ENCODE data around the gene ADAR. TPM values are rescaled to one million over a fixed set of nuclear protein-coding genes. Genes with fewer than 3 reads are reported as not detected.

Gene ADAR
- total and polyA plus RNA-seq, 2 of the 8 experiments (the other 6 are each of a cell fraction or from before 2014, with no cell fraction given), result 125 to 242 TPM

GRCh38 chr1:154575951-154576566 lies 31.9 kb downstream of the ADAR start:
- Histone ChIP-seq H3K36me3 (ENCODE audit: control insufficient read depth in 2 of 4, insufficient read depth in 4 of 4, low read length in 3 of 4) (peaks cover 13 to 28% (median 20%) of the 10 kb centered on the region in 4 experiments), H3K79me2 (ENCODE audit: control insufficient read depth in 1 of 2, insufficient read depth in 2 of 2, low read length in 2 of 2) (no peaks in the 10 kb centered on the region), H3K79me1 (ENCODE audit: low read depth, low read length) (no peaks in the 10 kb centered on the region; the same call in 1 of the 2 replicates), H3K18ac (ENCODE audit: extremely low read depth, low read length) (no peak overlapping the region), H2AK5ac (ENCODE audit: low read depth, low read length) (no peak overlapping the region), H4K8ac (ENCODE audit: extremely low read depth, insufficient read depth, low read length) (no peak overlapping the region), H3K4me3 (ENCODE audit: extremely low read depth in 1 of 4, insufficient read depth in 2 of 4, low read depth in 3 of 4, low read length in 4 of 4) (no peak overlapping the region), H2BK12ac (ENCODE audit: low read depth, low read length) (no peak overlapping the region), H3K4me1 (replicated peaks in 1 of 4; ENCODE audit: control insufficient read depth in 3 of 4, insufficient read depth in 4 of 4, low read length in 3 of 4) (peaks cover 0 to 3% (median 1%) of the 10 kb centered on the region in 4 experiments; a peak in 2 of 7 replicates), H3K27ac (ENCODE audit: low read depth, low read length) (no peak overlapping the region), H3K56ac (replicated peaks; ENCODE audit: insufficient read length, low read depth, low read length) (no peak overlapping the region), H2BK120ac (replicated peaks; ENCODE audit: low read depth, low read length) (no peak overlapping the region), H3K14ac (ENCODE audit: insufficient read length) (no peak overlapping the region), H3K4me2 (ENCODE audit: insufficient read depth in 1 of 2, low read depth in 2 of 2, low read length in 2 of 2) (no peak overlapping the region), H3K23me2 (ENCODE audit: low read depth, low read length) (no peaks in the 10 kb centered on the region), H2BK15ac (ENCODE audit: low read length) (no peak overlapping the region), H4K5ac (ENCODE audit: insufficient read length, low read depth, low read length) (no peak overlapping the region), H4K20me1 (replicated peaks in 1 of 2; ENCODE audit: control insufficient read depth in 1 of 2, insufficient read depth in 2 of 2, low read length in 2 of 2) (peaks cover 6 to 21% of the 10 kb centered on the region in 2 experiments), H3K9ac (replicated peaks in 1 of 4; ENCODE audit: extremely low read depth in 1 of 4, low read depth in 3 of 4, low read length in 3 of 4) (no peak overlapping the region), H2BK5ac (ENCODE audit: low read depth, low read length) (no peak overlapping the region), H3K4ac (replicated peaks; ENCODE audit: insufficient read length, low read depth, low read length) (no peak overlapping the region), H3K9me3 (ENCODE audit: insufficient read depth in 2 of 2, low read depth in 1 of 2, low read length in 1 of 2) (no peaks in the 10 kb centered on the region), H4K91ac (replicated peaks; ENCODE audit: insufficient read length, low read length) (no peak overlapping the region), H2AFZ (ENCODE audit: low read length) (no peak overlapping the region), H3K23ac (ENCODE audit: insufficient read length) (no peak overlapping the region), H2BK20ac (ENCODE audit: low read length) (no peak overlapping the region), H3K27me3 (replicated peaks in 1 of 4; ENCODE audit: control insufficient read depth in 3 of 4, extremely low read depth in 1 of 4, insufficient read depth in 3 of 4, low read length in 3 of 4) (no peaks in the 10 kb centered on the region)
- FAIRE-seq, result no peak
- TF ChIP-seq YY1 (IDR thresholded peaks at IDR 0.05; ENCODE audit: low read depth, low read length) (no peak), CHD1 (IDR thresholded peaks at IDR 0.05; ENCODE audit: low read depth, low read length) (no peak), SRF (IDR thresholded peaks at IDR 0.05; ENCODE audit: low read depth, low read length) (no peak), SIRT6 (IDR thresholded peaks at IDR 0.05; ENCODE audit: low read length) (no peak)
- TF ChIP-seq, protein P1, sequence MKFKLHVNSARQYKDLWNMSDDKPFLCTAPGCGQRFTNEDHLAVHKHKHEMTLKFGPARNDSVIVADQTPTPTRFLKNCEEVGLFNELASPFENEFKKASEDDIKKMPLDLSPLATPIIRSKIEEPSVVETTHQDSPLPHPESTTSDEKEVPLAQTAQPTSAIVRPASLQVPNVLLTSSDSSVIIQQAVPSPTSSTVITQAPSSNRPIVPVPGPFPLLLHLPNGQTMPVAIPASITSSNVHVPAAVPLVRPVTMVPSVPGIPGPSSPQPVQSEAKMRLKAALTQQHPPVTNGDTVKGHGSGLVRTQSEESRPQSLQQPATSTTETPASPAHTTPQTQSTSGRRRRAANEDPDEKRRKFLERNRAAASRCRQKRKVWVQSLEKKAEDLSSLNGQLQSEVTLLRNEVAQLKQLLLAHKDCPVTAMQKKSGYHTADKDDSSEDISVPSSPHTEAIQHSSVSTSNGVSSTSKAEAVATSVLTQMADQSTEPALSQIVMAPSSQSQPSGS (IDR thresholded peaks at IDR 0.05; ENCODE audit: low read length), result no peak
- CTCF ChIA-PET (ENCODE audit: partially characterized antibody), result interaction anchor here (0.9 to 3.0 kb wide), 4 partner anchors 15 to 359 kb away, joined by 3 to 13 read pairs (median 3); no protein-coding TSS in a partner anchor
- POLR2A ChIA-PET (ENCODE audit: partially characterized antibody), result interaction anchor here (1.4 to 5.0 kb wide), 3 partner anchors 14 to 19 kb away, joined by 4 to 23 read pairs (median 5); no protein-coding TSS in a partner anchor
- 87% methylated on average over 8 of the region's 8 CpGs; no CpG with 5 or more reads in 1 of the 2 experiments for WGBS, 2 experiments (ENCODE audit: extremely low coverage in 1 of 2, insufficient coverage in 1 of 2, insufficient read length in 1 of 2, insufficient replicate concordance in 2 of 2, low coverage in 1 of 2, low lambda C conversion rate in 2 of 2, missing lambda C conversion rate in 1 of 2)
- no peak for DNase-seq (ENCODE audit: low read depth in 1 of 2, low spot score in 2 of 2)
